DLD1 (cell line): ENCODE results near the gene BOLA3.
"Not testable (repeated sequence)": the region's sequence is repeated elsewhere in the genome, so short reads cannot be mapped to it uniquely, and the experiment has no call there.

Source experiments
- in situ Hi-C: cut with HindIII; loops from 2 replicates; pipeline ENCODE4 v1.10.0; 2017; ENCODE audit warnings: low sequenced_read_pairs

Gene BOLA3

GRCh38 chr2:74149570-74150319 is 2.0 kb upstream of the BOLA3 start:
- in situ Hi-C loops, result loop anchor here (10.0 kb wide), 1 partner anchor 255 kb away; the partner anchor contains the start of gene ACTG2

DNA sequence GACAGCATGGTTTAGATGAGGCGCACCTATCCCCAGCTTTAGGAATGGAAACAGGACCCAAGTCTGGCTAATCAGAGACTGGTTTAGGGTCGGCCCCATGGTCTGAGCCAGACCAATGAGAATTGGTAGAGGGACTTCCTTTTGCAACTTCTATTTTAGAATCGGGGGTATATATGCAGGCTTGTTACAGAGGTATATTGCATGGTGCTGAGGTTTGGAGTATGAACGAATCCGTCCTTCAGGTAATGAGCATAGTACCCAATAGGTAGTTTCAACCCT is 1.5 kb upstream of the BOLA3 start:
- in situ Hi-C loops, result no loop called here

DNA sequence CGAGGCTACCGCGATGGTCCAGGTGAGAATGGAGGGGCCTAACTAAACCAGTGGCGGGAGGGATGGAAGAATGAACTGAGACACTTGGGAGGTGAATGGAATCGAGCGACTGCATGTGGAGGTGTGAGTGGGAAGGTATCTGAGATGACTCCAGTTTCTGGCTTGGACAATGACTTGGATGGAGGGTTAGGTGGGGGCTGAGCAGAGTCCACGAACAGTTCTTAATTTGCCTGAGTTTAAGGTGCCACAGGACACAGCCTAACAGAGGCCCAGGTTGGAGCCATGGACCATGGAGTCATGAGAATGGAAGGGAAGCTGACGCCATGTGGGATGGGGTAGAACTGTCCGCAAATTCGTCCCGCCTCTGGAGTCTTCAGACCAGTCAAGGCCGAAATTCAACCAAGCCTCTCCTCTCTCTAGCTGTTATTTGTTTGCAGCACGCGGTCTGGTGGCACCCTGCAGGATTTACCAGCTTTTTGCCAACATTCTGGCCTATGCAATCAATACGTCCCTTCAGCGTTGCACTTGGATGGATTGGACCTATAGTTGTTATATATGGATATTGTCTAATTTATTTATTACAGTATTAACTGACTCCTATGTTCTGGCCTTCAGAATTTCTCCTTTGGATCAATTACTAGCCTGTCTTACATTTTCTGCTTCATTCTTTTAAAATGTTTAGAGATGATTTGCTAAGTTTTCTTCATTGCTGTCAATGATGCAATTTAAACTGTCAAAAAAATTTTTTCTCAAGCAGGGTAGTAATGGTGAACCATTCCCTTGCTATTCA is 940 bp upstream of the BOLA3 start:
- in situ Hi-C loops, result no loop called here

DNA sequence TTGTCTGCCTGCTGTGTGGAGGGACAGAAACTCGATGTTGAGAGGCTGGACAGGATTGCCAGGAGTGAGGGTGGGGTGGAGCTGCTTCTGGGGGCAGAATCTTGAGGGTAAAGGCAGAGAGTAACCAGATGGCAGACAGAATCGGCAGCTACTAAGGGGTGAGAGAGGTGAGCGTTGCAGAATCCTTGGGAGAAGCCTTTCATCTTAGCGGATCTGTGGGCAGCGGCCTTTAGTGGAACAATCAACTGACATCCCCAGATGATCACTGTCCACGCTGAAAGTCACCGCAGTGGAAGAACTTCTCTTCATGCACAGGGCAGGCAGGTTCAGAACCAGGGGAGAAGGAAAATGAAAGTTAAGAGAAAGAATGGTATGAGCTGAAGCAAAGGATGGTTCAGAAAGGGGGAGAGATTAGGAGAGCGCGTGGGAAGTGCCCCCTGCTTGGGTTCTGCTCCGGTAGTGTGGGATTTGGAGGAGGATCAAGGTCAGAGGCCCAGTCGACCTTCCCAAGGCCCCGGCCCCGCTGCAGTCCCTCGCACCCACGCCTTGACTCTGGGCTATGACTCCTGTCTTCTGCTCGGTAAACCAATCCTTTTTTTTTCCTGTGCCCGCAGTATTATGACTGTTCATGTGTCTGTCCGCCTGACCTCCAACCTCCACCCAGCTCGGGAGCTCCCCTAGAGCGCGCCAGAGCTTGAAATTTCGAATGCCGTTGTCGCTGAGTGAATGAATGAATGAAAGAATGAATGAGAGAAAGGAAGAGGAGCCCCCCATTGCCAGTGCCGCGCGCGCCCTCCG is 584 bp downstream of the BOLA3 start:
- in situ Hi-C loops, result no loop called here

- in situ Hi-C loops, result no loop called here
Observed at GRCh38 chr2:74142340-74142739, 5.4 kb downstream of the BOLA3 start.

DNA sequence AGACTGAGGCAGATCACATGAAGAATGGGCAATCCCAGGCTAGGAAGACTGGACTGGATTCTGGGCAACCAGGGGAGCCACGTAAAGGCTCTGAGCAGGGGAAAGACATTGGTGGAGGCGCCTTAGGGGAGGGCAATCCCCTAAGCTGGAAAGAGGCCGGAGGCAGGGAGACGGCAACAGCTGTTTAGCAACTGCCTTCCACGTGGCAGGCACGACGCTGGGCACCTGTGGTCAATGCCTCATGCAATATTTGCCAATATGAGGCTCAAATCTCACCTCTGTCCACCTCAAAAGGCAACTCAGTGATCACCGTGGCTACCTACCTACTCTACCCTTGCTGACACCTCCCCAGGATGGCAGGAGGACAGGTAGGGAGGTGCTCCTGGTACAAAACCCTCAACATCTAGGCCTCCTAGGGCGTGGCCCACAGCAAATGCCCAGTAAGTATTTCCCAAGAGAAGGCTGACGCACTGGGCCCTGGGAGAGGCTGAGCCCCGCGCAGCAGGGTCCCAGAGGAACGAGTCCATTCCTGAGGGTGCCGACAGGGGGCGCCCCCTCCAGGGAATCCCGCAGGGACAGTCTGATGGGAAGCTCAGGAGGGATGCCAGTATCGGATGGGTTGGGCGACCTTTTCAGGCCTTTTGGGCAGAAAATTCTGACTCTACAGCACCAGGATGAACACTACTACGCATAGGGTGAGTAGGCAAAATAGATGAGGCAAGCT is 8.9 kb downstream of the BOLA3 start:
- in situ Hi-C loops, result no loop called here

GRCh38 chr2:74137651-74138599 is 9.8 kb downstream of the BOLA3 start:
- in situ Hi-C loops, result no loop called here

- in situ Hi-C loops, result no loop called here
Observed at GRCh38 chr2:74131901-74132300, 15.8 kb downstream of the BOLA3 start.

GRCh38 chr2:74130211-74130995 is 17.3 kb downstream of the BOLA3 start:
- in situ Hi-C loops, result no loop called here

GRCh38 chr2:74128206-74128605 is 19.5 kb downstream of the BOLA3 start:
- in situ Hi-C loops, result no loop called here

DNA sequence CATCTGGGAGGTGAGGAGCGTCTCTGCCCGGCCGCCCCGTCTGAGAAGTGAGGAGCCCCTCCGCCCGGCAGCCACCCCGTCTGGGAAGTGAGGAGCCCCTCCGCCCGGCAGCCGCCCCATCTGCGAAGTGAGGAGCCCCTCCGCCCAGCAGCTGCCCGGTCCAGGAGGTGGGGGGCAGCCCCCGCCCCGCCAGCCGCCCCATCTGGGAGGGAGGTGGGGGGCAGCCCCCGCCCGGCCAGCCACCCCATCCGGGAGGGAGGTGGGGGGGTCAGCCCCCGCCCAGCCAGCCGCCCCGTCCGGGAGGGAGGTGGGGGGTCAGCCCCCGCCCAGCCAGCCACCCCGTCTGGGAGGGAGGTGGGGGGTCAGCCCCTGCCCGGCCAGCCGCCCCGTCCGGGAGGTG is 23.8 kb downstream of the BOLA3 start:
- in situ Hi-C loops, result not testable (repeated sequence)

- in situ Hi-C loops, result not testable (repeated sequence)
Observed at GRCh38 chr2:74121846-74122245, 25.9 kb downstream of the BOLA3 start.

- in situ Hi-C loops, result no loop called here
Observed at GRCh38 chr2:74119912-74120825, 27.5 kb downstream of the BOLA3 start.

- in situ Hi-C loops, result no loop called here
Observed at GRCh38 chr2:74119339-74119738, 28.4 kb downstream of the BOLA3 start.

DNA sequence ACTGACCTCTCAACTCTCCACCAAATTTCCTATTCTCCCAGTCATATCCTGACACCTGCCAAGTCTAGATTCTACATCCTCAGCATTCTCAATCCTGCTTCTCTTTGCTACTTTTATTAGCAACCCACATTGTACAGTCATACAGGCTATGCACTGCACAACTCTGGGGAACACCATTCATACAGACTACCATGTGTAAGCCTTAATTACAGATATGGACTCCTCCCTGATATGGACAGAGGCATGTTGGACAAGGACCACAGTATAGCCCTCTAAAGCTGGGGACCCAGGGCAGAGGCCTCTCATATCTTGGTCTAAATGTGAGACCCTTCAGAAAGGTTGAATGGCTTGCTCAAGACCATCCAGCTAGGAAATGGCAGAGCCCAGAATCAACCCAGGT is 36.3 kb downstream of the BOLA3 start:
- in situ Hi-C loops, result no loop called here

DNA sequence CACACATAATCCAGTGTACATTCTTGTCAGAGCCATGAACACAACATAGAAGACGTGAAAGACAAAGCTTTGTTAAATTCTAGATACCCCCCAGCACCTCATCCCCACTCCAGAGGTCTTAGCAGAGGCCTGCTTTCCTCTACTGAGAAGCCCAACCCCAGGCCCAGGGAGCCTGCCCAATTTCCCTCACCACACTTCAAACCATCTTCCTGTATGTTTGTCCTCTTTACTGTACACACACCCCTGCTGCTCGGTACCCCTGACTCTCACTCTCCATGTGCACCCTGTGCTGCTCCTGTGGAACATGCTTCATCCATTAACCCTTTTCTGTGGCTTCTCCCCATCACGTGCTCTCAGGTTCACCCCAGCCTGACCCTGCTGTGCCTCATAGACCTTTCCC is 37.2 kb downstream of the BOLA3 start:
- in situ Hi-C loops, result no loop called here

- in situ Hi-C loops, result no loop called here
Observed at GRCh38 chr2:74109551-74109950, 38.2 kb downstream of the BOLA3 start.

GRCh38 chr2:74107071-74107470 is 40.6 kb downstream of the BOLA3 start:
- in situ Hi-C loops, result no loop called here
